ENCODE data around the gene TTC39B.

Gene TTC39B

DNA sequence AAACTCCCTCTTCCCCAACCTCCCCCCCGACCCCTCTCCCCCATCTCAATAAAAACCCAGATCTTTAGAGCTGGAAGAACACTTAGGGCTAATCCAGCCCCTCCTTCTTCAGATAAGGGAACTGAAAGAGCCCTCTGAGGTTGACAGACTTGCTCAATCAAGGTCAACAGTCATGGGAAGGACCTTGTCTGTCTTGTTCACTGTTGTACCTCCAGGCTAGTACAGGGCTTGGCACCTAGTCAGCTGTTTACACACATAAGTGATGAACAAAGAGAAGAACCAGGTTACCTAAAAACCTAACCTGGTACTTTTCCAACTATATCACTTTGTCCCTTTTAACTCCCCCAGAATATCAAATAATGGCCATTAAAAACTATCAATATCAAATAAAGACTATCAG is 2.4 kb downstream of the TTC39B start:
- no peak for DNase-seq (ENCODE audit: low read depth in 2 of 2, low spot score in 1 of 2)

DNA sequence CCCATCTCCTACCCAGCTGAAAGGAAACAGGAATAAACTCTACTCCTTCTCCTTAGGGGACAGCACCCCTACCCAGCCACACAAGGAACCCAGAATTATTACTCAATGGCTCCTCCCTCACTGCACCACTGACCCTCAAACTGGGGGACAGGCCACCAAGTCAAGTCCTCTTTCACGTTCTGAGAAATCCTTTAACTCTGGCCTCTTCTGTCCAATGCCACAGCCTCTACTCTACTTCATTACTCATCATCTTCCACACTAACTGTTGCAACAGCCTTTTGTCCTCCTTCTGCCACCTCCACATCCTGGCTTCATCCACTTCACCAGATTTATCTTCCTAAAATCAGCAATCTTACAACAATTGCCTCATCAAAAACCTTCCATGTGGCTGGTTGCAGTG is 6.8 kb downstream of the TTC39B start:
- no peak for DNase-seq (ENCODE audit: low read depth in 2 of 2, low spot score in 1 of 2)

DNA sequence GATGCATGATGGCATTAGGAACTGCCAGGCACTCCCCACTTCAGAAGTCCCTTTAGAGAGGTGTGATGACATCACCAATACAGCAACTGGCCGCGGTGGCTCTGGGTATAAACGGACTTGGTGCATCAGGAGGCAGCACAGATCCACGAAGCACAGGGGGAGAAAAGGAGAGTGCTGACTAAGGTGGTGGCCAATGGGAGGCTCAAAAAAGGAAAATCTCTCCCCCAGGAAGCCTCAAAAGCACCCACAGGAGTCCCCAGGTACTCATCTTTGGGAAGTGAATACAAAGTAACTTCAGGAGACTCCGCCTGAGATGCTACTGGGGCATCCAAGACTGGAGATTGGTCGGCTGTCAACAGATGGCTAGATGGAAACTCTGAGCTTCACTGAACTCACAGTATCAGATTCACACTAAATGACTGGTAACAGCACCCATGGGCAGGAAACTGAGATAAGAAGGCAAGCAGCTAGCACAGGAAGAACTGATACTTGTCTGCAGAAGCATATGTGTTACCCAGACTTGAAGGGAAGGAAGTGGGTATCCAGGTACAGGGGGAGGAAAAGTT is 7.6 kb downstream of the TTC39B start:
- DNase-seq (ENCODE audit: low read depth in 2 of 2, low spot score in 1 of 2), result no peak

DNA sequence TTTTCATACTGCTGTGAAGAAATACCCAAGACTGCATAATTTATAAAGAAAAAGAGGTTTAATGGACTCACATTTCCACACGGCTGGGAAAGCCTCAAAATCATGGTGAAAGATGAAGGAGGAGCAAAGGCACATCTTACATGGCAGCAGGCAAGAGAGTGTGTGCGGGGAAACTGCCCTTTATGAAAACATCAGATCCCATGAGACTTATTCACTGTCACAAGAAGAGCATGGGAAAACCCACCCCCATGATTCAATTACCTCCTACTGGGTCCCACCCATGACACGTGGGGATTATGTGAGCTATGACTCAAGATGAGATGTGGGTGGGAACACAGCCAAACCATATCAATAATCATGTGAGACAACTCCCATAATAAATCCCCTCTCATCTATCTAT is 8.7 kb downstream of the TTC39B start:
- no peak for DNase-seq (ENCODE audit: low read depth in 2 of 2, low spot score in 1 of 2)

DNA sequence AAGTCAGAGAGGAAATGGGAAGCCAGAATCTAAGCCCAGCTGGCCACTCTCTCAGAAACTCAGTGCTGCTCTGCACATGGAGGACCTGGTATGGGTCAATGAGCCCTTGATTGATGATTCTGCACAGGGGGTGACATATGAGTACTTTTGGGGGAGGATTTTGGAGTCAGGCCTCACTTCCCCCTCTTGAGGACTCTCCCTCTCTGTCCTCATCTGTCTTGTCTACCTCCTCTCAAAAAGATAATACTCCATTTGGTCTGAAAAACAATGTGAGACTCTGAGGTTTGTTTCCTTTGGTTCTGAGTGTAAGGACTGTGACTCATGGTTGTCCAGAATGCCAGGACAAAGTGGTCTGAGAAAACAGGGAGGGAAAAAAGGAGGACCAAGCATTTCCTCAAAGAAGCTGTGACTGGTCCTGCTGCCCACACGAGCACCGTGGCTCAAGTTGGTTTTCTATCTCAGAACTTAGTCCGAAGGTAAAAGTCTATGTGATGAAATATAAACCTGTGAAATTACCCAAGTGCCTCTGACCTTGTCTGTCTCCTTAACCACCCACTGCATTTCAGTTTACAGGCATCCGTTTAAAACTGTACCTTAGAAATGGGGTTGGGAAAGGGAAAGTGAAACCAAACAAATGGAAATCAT is 11.1 kb downstream of the TTC39B start:
- DNase-seq (ENCODE audit: low read depth in 2 of 2, low spot score in 1 of 2), result no peak

DNA sequence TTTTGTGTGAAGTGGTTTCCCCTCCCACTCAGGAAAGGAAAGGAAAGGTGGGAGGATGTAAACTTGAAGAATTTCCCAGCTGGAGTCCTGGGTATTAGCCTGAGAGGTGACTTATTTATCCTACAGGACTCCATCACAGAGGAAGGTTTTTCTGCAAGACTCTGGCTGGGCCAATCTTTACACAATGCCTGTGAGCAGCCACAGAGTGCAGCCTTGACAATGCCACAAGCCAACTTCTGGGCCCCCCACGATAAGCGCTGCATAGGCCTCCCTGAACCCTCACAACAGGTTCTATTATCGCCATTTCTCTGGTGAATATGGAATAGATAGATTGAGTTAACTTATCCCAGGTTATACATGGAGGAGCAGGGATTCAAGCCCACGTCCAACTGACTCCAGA is 12.4 kb downstream of the TTC39B start:
- DNase-seq (ENCODE audit: low read depth in 2 of 2, low spot score in 1 of 2), result no peak

DNA sequence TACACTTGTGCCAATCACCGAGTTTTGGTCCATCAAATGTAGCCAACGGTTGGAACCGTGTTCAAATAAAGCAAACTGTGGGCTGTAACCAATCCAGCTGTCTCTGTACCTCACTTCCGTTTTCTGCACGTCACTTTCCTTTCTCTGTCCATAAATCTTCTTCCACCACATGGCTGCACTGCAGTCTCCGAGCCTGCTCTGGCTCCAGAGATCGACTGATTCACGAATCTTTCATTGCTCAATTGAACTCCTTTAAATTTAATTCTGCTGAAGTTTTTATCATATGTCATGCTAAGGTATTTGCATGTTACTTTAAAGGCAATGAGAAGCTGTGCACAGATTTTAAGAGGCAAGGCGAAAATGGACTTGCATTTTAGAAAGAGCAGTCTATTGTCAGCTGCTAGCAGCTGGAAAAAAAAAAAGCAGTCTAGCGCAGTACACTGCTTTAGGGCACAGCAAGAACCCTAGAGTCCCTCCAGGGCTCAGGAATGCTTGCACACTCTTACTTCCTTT is 13.2 kb downstream of the TTC39B start:
- no peak for DNase-seq (ENCODE audit: low read depth in 2 of 2, low spot score in 1 of 2)

DNA sequence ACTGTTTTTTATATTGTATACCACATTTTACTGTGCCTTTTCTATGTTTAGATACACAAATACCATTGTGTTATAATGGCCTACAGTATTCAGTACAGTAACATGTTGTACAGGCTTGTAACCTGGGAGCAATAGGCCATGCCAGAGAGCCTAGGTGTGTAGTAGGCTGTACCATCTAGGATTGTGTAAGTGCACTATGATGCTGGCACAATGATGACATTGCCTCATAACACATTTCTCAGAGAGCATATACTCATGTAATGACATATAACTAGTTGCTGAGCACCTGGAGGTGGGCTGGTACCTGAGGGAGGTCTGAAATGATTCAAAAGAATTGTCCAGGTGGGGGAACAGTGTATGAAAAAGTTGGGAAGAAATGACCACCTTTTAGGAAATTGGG is 13.9 kb downstream of the TTC39B start:
- no peak for DNase-seq (ENCODE audit: low read depth in 2 of 2, low spot score in 1 of 2)

DNA sequence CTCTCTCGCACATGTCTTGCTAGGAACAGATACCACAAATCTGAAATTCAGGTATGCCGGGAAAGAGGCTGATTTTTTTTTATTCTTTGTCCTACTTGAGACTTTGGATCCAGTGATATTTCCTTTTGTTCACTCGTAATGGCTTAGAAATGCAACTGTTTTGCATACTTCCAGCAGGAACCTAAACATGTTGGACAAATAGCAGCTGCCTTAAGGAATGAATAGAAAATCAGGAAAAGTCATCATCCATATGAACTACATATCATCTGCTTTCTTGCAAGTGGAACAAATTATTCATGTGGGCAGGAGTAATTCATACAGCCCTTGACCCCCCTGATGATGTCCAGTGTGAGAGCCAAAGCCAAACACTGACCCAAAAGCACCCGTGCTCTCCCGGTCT is 17.4 kb downstream of the TTC39B start:
- no peak for DNase-seq (ENCODE audit: low read depth in 2 of 2, low spot score in 1 of 2)

DNA sequence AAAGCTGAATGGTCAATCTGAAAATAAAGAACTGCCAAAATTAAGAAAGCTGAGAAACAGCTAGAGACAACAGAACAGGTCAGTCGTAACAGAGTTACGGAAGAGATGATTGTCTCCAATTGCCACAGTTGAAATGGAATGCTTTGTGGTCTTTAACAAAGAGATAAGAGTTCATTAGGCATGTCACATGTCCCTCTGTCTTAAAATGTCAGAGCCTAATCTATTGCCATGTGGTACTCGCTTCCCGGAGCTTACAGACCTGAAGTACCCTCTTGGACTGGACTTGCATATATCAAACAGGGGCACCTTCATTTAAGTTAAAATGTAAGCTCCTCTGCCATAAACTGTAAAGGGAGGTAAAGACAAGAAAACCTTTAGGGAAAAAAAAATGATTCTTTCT is 19.7 kb downstream of the TTC39B start:
- no peak for DNase-seq (ENCODE audit: low read depth in 2 of 2, low spot score in 1 of 2)

DNA sequence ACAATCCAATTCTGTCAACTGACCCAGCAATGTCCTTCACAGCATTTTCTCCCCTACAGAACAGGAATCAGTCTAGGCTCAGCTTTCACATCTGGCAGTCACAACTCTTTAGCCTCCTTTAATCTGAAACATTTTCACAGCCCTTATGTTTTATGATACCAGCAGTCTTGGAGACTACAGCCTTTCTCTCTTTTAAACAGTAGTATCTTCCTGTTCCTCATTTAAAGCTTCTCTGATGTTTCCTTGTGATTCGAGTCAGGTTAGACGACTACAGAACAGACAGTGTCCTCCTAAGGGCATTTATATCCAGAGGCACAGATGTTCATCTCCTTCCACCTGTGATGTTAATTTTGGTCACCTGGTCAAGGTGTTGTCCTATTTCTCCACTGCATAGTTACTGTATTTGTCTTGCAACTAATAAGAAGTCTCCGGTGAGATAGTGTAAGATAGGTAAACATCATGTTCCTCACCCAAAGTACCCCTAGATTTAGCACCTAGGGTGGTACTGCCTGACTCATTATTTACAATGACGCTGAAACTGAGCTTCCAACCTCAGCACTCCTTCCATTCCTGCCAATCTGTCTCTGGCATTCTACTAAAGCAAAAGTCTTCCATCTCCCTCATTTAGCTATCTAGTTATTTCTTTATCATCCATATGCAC is 20.7 kb downstream of the TTC39B start:
- no peak for DNase-seq (ENCODE audit: low read depth in 2 of 2, low spot score in 1 of 2)

DNA sequence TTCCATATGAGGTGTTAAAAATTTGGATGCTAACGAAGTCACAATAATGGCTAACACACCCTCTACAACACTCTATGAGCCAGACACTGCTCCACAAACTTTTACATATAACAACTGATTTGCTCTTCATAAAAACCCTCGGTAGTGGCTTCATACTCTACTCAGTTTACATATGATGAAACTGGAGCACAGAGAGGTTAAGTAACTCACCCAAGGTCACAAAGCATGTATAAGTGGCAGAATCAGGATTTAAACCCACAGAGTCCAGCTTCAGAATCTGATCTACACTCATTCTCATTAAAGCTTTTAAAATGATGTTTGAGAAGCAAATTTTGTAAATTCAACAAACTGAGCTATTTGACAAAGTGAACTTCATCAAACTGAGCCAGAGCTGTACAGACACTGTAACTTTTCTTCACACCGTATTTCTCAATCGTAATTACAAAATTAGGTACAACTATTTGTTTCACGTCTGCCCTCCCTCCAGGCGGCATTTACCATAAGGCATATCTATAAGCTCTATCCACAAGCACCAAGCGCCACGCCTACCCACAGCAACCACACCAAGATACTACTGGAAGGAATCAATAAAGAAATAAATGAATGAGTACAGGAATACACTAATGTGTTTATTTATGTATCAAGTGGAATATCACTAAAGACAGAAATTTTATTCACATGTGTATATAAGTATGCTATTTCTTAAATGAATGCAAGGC is 24.3 kb downstream of the TTC39B start:
- no peak for DNase-seq (ENCODE audit: low read depth in 2 of 2, low spot score in 1 of 2)

DNA sequence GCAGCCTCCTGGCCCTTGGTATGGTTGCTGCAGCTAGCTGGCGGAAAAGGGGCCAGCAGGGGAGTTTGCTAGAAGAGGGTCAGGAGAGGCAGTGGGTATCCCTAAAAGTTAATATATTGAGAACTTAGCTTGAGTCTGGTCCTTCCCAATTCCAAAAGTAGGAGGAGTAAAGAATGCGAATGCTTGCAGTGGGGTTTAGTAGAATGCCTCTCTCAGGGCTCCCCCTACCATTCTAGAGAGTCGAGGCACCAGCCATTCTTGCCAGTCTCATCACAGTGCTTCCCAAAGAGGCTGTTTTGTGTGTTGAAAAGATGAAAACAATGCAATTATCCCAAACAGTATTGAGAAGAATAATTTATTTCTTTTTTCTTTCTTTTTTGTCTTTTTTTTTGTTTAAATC is 26.4 kb downstream of the TTC39B start:
- no peak for DNase-seq (ENCODE audit: low read depth in 2 of 2, low spot score in 1 of 2)

DNA sequence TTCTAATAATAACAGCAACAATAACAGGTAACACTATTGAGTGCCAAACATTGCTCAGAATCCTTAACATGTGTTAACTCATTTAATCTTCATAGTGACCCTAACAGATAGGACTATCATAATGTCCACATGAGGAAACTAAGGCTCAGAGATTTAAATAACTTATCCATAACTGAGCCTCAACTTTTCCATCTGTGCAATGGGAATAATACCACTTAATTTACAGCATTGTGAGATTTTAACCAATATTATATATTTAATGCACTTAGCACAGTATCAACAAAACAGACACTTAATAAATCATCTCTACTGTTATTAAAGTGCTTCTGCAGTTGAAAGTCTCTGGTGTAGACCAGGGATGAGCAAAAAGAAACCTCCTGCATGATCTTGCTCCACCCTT is 28.2 kb downstream of the TTC39B start:
- no peak for DNase-seq (ENCODE audit: low read depth in 2 of 2, low spot score in 1 of 2)

DNA sequence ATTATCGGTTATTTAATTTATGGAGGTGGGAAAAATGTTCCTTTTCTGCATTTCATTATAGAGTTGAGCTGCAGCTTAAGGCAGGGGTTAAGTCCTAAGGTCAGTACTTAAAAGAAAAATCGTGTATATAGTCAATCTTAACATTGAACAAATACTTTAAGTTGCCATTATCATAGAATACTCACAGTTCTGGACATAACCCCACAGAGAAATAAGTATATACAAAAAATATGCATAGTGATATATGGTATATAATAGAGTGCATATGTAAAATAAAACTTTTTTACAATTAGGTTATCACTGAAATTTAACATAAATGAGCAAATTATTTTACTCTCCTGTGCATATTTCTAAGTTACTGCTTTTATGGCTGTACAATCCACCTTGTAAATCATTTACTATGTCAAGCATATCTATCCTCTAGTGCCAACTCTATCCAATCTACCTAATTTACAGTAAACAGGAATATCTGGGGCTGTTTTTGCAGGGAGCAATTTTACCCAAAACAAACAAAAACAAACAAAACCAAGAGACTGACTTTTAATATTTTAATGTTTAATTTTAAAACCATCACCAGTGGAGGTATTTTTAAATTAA is 28.8 kb downstream of the TTC39B start:
- no peak for DNase-seq (ENCODE audit: low read depth in 2 of 2, low spot score in 1 of 2)

DNA sequence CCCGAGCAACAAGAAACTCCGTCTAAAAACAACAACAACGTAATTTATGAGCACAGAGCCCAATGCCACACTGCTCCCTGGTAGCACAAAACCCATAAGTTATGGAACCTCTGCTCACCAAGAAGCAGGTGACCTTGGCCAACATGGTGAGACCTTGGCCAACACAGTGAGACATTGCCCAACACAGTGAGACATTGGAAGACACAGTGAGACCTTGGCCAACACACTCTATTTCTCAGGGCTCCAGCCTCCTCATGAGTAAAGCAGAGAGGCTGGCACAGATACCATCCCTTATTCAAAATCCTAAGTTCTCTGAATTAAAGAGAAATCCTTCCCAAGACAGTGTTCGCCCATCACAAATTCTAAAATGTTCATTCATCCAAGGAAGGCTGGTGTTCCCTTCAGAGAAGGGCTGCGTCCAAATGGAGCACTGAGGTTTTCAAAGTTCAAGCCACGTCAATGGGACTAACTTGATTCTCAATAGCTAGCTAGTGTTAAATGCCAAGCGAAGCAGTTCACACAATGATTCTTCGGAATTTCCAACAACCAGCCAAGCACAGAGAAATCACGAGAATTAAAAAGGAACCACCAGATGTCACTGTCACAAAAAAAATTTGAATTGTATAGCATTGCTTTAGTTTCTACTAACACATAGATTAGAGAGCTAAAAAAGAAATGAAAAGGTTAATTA is 29.5 kb downstream of the TTC39B start:
- no peak for DNase-seq (ENCODE audit: low read depth in 2 of 2, low spot score in 1 of 2)

DNA sequence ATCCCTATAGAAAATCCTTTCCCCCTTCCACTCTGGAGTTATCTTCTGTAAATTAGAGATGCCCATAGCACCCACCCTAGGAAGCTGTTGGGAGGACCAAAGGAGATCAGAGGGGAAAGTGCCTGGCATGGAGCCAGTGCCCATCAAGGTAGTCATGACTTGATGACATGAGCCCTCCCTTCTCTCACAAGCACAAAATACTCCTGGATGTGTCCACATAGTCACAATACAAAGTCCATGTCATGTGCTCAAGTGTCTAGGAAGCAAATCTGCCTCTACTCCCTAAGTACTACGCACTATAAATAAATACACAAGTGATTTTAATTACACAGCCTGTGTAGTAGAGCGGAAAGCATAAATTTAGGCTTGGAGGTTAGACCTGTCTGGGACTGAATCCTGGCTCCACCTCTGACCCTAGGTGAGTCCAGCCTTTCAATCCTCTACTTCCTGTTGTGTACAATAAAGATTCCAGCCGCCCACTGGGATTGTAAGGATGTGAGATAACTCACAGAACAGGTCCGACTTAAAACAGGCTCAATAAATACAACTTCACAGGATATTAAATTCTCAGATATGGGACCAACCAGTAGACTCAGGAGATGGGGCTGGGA is 30.6 kb downstream of the TTC39B start:
- DNase-seq (ENCODE audit: low read depth in 2 of 2, low spot score in 1 of 2), result no peak

DNA sequence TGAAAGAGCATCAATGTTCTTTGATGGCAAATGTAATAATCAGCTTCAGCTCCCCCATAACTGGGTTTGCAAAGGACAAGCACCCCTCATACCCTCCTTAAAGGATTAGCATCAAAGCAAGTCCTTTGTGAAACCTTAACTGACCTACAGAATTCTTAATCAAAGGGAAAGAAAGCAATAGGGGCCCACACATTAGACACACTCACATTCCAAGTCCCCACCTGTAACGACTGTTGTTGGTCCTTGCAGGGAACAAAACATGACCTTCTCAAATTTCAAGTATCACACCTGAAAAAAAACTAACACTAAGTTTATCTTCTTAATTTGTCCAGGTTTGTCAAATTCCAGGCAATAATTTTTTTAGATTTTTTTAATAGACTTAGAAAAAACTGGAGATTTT is 32.6 kb downstream of the TTC39B start:
- DNase-seq (ENCODE audit: low read depth in 2 of 2, low spot score in 1 of 2), result no peak

DNA sequence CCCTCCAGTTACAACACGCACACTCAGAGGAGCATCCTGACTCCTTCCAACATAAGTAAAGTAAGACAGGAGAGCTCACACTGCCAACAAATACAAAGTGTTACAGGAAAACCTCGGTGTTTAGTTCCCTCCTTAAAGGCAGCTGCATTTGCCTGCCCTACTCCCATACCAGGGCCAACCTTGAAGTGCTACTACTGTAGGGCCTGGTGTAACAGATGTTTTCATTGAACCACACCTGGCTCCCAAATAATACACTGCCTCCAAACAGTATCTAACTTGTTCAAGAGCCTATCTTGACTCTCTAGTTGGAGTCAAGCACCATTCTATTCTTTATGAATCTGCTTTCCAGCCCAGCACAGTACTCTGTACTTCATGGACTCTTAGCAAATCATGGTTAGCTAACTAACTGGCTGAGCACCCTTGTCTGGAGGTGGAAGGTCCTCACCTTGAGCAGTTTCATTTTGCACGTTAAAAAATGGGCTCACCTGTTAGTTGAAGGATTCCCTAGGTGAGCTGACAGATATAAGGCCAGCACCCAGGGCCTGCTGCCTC is 34.6 kb downstream of the TTC39B start:
- DNase-seq (ENCODE audit: low read depth in 2 of 2, low spot score in 1 of 2), result no peak

DNA sequence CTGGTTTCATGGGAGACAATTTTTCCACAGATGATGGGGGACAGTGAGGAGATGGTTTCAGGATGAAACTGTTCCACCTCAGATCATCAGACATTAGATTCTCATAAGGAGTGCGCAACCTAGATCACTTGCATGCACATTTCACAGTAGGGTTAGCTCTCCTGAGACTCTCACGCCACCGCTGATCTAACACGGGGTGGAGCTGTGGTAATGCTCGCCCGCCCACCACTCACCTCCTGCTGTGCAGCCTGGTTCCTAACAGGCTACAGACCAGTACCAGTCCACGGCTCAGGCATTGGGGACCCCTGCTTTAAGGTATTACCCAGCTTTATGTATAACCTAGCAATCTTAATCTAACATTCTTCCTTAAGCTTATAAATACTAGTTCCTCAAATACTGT is 35.6 kb downstream of the TTC39B start:
- no peak for DNase-seq (ENCODE audit: low read depth in 2 of 2, low spot score in 1 of 2)
